ENCODE data around the gene SLIT2. TPM values are rescaled to one million over a fixed set of nuclear protein-coding genes. Genes with fewer than 3 reads are reported as not detected.

The SLIT2 gene
- total and polyA plus RNA-seq, 2 of the 13 experiments (the other 11 are each of a cell fraction or from before 2014, with no cell fraction given) = 0.03 TPM; not detected in 1

GRCh38 chr4:20252656-20253282 lies 1.1 kb downstream of the SLIT2 start (continued):
- TF ChIP-seq, protein P1, sequence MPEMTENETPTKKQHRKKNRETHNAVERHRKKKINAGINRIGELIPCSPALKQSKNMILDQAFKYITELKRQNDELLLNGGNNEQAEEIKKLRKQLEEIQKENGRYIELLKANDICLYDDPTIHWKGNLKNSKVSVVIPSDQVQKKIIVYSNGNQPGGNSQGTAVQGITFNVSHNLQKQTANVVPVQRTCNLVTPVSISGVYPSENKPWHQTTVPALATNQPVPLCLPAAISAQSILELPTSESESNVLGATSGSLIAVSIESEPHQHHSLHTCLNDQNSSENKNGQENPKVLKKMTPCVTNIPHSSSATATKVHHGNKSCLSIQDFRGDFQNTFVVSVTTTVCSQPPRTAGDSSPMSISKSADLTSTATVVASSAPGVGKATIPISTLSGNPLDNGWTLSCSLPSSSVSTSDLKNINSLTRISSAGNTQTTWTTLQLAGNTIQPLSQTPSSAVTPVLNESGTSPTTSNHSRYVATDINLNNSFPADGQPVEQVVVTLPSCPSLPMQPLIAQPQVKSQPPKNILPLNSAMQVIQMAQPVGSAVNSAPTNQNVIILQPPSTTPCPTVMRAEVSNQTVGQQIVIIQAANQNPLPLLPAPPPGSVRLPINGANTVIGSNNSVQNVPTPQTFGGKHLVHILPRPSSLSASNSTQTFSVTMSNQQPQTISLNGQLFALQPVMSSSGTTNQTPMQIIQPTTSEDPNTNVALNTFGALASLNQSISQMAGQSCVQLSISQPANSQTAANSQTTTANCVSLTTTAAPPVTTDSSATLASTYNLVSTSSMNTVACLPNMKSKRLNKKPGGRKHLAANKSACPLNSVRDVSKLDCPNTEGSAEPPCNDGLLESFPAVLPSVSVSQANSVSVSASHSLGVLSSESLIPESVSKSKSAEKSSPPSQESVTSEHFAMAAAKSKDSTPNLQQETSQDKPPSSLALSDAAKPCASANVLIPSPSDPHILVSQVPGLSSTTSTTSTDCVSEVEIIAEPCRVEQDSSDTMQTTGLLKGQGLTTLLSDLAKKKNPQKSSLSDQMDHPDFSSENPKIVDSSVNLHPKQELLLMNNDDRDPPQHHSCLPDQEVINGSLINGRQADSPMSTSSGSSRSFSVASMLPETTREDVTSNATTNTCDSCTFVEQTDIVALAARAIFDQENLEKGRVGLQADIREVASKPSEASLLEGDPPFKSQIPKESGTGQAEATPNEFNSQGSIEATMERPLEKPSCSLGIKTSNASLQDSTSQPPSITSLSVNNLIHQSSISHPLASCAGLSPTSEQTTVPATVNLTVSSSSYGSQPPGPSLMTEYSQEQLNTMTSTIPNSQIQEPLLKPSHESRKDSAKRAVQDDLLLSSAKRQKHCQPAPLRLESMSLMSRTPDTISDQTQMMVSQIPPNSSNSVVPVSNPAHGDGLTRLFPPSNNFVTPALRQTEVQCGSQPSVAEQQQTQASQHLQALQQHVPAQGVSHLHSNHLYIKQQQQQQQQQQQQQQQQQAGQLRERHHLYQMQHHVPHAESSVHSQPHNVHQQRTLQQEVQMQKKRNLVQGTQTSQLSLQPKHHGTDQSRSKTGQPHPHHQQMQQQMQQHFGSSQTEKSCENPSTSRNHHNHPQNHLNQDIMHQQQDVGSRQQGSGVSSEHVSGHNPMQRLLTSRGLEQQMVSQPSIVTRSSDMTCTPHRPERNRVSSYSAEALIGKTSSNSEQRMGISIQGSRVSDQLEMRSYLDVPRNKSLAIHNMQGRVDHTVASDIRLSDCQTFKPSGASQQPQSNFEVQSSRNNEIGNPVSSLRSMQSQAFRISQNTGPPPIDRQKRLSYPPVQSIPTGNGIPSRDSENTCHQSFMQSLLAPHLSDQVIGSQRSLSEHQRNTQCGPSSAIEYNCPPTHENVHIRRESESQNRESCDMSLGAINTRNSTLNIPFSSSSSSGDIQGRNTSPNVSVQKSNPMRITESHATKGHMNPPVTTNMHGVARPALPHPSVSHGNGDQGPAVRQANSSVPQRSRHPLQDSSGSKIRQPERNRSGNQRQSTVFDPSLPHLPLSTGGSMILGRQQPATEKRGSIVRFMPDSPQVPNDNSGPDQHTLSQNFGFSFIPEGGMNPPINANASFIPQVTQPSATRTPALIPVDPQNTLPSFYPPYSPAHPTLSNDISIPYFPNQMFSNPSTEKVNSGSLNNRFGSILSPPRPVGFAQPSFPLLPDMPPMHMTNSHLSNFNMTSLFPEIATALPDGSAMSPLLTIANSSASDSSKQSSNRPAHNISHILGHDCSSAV (CRISPR knock-in tag; IDR thresholded peaks at IDR 0.05; ENCODE audit: borderline replicate concordance) = no peak
- no peak for TF ChIP-seq GZF1 (CRISPR knock-in tag; IDR thresholded peaks at IDR 0.05)
- no peak for TF ChIP-seq FUBP1 (CRISPR knock-in tag; IDR thresholded peaks at IDR 0.05; ENCODE audit: borderline replicate concordance)
- no peak for TF ChIP-seq U2AF1 (optimal IDR thresholded peaks at IDR 0.05; ENCODE audit: low read depth, low read length)
- no peak for TF ChIP-seq NR2C2 (CRISPR knock-in tag; IDR thresholded peaks at IDR 0.05; ENCODE audit: borderline replicate concordance)
- TF ChIP-seq ERF (CRISPR knock-in tag; IDR thresholded peaks at IDR 0.05) = no peak
- TF ChIP-seq FOSL1 (CRISPR knock-in tag; IDR thresholded peaks at IDR 0.05; ENCODE audit: borderline replicate concordance) = no peak
- TF ChIP-seq TARDBP (CRISPR knock-in tag; IDR thresholded peaks at IDR 0.05) = no peak
- no peak for TF ChIP-seq ZNF572 (CRISPR knock-in tag; IDR thresholded peaks at IDR 0.05)
- TF ChIP-seq NR2F6 (IDR thresholded peaks at IDR 0.05) = no peak
- no peak for TF ChIP-seq NR2F6 (CRISPR knock-in tag; IDR thresholded peaks at IDR 0.05)
- no peak for TF ChIP-seq REXO4 (CRISPR knock-in tag; IDR thresholded peaks at IDR 0.05; ENCODE audit: borderline replicate concordance)
- TF ChIP-seq MATR3 (CRISPR knock-in tag; IDR thresholded peaks at IDR 0.05) = no peak

Measured in HepG2 (cell line).